ENCODE results near the gene TRAPPC1.
A peak's percentile ranks its signal among the peaks of the same experiment; 100 is the strongest.

The TRAPPC1 gene

GRCh38 chr17:7931709-7932482, at the start of gene TRAPPC1, which contains the start of gene CNTROB:
Gene TRAPPC1 (minus strand): TSS chr17:7931946. CDS start chr17:7931829, 117 bp downstream.
Gene CNTROB (plus strand): TSS chr17:7932206. CDS start chr17:7933080, 874 bp downstream.
- peak; percentile 100 for DNase-seq (ENCODE audit: low spot score)
- in situ Hi-C loops (cut with MboI; ENCODE audit: low pct_unique_long_range_greater_than_20kb, low sequenced_read_pairs, unreplicated experiment), result no loop called here
- no peak for TF ChIP-seq CTCF (IDR thresholded peaks at IDR 0.05; ENCODE audit: extremely low read depth, insufficient read depth, missing control alignments)

- DNase-seq (ENCODE audit: low spot score), result no peak
- in situ Hi-C loops (cut with MboI; ENCODE audit: low pct_unique_long_range_greater_than_20kb, low sequenced_read_pairs, unreplicated experiment), result no loop called here
- no peak for TF ChIP-seq CTCF (IDR thresholded peaks at IDR 0.05; ENCODE audit: extremely low read depth, insufficient read depth, missing control alignments)
These were observed 46.1 kb upstream of the TRAPPC1 start for GRCh38 chr17:7977805-7978204.

- DNase-seq (ENCODE audit: low spot score), result no peak
- no peak for TF ChIP-seq CTCF (IDR thresholded peaks at IDR 0.05; ENCODE audit: extremely low read depth, insufficient read depth, missing control alignments)
- in situ Hi-C loops (cut with MboI; ENCODE audit: low pct_unique_long_range_greater_than_20kb, low sequenced_read_pairs, unreplicated experiment), result no loop called here
These were observed 45.3 kb upstream of the TRAPPC1 start for GRCh38 chr17:7977039-7977438.

- no peak for TF ChIP-seq CTCF (IDR thresholded peaks at IDR 0.05; ENCODE audit: extremely low read depth, insufficient read depth, missing control alignments)
- in situ Hi-C loops (cut with MboI; ENCODE audit: low pct_unique_long_range_greater_than_20kb, low sequenced_read_pairs, unreplicated experiment), result no loop called here
- DNase-seq (ENCODE audit: low spot score), result no peak
These were observed 42.9 kb upstream of the TRAPPC1 start for GRCh38 chr17:7974638-7975131.

- TF ChIP-seq CTCF (IDR thresholded peaks at IDR 0.05; ENCODE audit: extremely low read depth, insufficient read depth, missing control alignments), result no peak
- in situ Hi-C loops (cut with MboI; ENCODE audit: low pct_unique_long_range_greater_than_20kb, low sequenced_read_pairs, unreplicated experiment), result no loop called here
- DNase-seq (ENCODE audit: low spot score), result no peak
These were observed 40.5 kb upstream of the TRAPPC1 start for GRCh38 chr17:7972131-7972785.

- TF ChIP-seq CTCF (IDR thresholded peaks at IDR 0.05; ENCODE audit: extremely low read depth, insufficient read depth, missing control alignments), result no peak
- no peak for DNase-seq (ENCODE audit: low spot score)
- in situ Hi-C loops (cut with MboI; ENCODE audit: low pct_unique_long_range_greater_than_20kb, low sequenced_read_pairs, unreplicated experiment), result no loop called here
These were observed 39.9 kb upstream of the TRAPPC1 start for GRCh38 chr17:7971651-7972050.
